Fibroblast of lung (primary cell): ENCODE data around the gene ZNF124. TPM values are rescaled to one million over a fixed set of nuclear protein-coding genes. Genes with fewer than 3 reads are reported as not detected.
"Not testable (repeated sequence)": the region's sequence is repeated elsewhere in the genome, so short reads cannot be mapped to it uniquely, and the experiment has no call there.

ENCODE experiments used
- DNase-seq, 2 donors: peaks; one replicate each; pipeline versions ENCODE4 v3.0.0 to v3.0.0-alpha.2; 2010; ENCODE audit warnings: low read depth in 2 of 2
- H2AFZ ChIP-seq: 2 replicates; pipeline ENCODE4 v1.5.1; 2012; ENCODE audit warnings: low read length, control low read depth, inconsistent platforms
- H3K27ac ChIP-seq: 2 replicates; pipeline ENCODE4 v1.5.1; 2011; ENCODE audit warnings: low read length, control low read depth; ENCODE audit not compliant: insufficient read depth
- H3K27me3 ChIP-seq: 2 replicates; pipeline ENCODE4 v1.5.1; 2011; ENCODE audit warnings: mild to moderate bottlenecking, low read length; ENCODE audit not compliant: control insufficient read depth, insufficient read depth
- H3K36me3 ChIP-seq: 2 replicates; pipeline ENCODE4 v1.5.1; 2011; ENCODE audit warnings: low read length; ENCODE audit not compliant: control insufficient read depth, insufficient read depth
- H3K4me1 ChIP-seq: 2 replicates; pipeline ENCODE4 v1.5.1; 2011; ENCODE audit warnings: low read length; ENCODE audit not compliant: control insufficient read depth, insufficient read depth; ENCODE audit errors: extremely low read depth
- H3K4me2 ChIP-seq: 2 replicates; pipeline ENCODE4 v1.5.1; 2011; ENCODE audit warnings: low read length, control low read depth; ENCODE audit not compliant: insufficient read depth; ENCODE audit errors: extremely low read depth
- H3K4me3 ChIP-seq, 4 experiments: fragments of 200-600 bp in 1 of 4; sonication (generic) in 1 of 4; replicated peaks in 1 of 4; 2 replicates each; pipeline ENCODE4 v1.5.1; 2011 to 2016; ENCODE audit warnings: low read length in 4 of 4, low read depth in 3 of 4, mild to moderate bottlenecking in 3 of 4, control low read depth in 2 of 4, inconsistent platforms in 1 of 4, mixed read lengths in 1 of 4; ENCODE audit not compliant: insufficient read depth in 1 of 4; ENCODE audit errors: control extremely low read depth in 1 of 4
- H3K79me2 ChIP-seq: 2 replicates; pipeline ENCODE4 v1.5.1; 2012; ENCODE audit warnings: mild to moderate bottlenecking, low read length, inconsistent platforms; ENCODE audit not compliant: control insufficient read depth, insufficient read depth
- H3K9ac ChIP-seq: 2 replicates; pipeline ENCODE4 v1.5.1; 2011; ENCODE audit warnings: mild to moderate bottlenecking, low read length, control low read depth; ENCODE audit not compliant: insufficient read depth
- H3K9me3 ChIP-seq: 2 replicates; pipeline ENCODE4 v1.5.1; 2012; ENCODE audit warnings: low read depth, low read length; ENCODE audit not compliant: control insufficient read depth, insufficient read depth
- H4K20me1 ChIP-seq: 2 replicates; pipeline ENCODE4 v1.5.1; 2011; ENCODE audit warnings: low read length; ENCODE audit not compliant: control insufficient read depth, insufficient read depth; ENCODE audit errors: extremely low read depth
- CTCF ChIP-seq, 2 donors: IDR thresholded peaks in 1 of 2; conservative IDR thresholded peaks in 1 of 2; 1 replicate in 1 of 2; 2 replicates in 1 of 2; pipeline ENCODE4 v1.5.1; 2011 to 2012; ENCODE audit warnings: low read length in 2 of 2, control low read depth in 1 of 2, inconsistent platforms in 1 of 2, low read depth in 1 of 2, mild to moderate bottlenecking in 1 of 2
- EZH2 ChIP-seq: IDR thresholded peaks from 2 replicates; pipeline ENCODE4 v1.5.1; 2012; ENCODE audit warnings: low read length, control low read depth, mild to moderate bottlenecking; ENCODE audit errors: missing control alignments
- polyA plus RNA-seq, 2 donors: library from polyadenylated mRNA; depleted of rRNA in 1 of 2; stranded (reverse) in 1 of 2; unstranded in 1 of 2; fragments of >200 nt; gene quantifications; 2 replicates each; pipeline ENCODE4 v1.2.1, GENCODE V29; 2011 to 2012; ENCODE audit warnings: missing spikeins in 1 of 2
- total RNA-seq: library from RNA; depleted of rRNA; stranded (reverse); fragments of >200 nt; gene quantifications from 2 replicates; pipeline ENCODE4 v1.2.1, GENCODE V29; 2014

ZNF124 gene
- total and polyA plus RNA-seq, 2 donors (not counting 1 experiment from before 2014, with no cell fraction given) = 2.9 to 25.6 TPM

- H3K27me3 ChIP-seq, H3K4me2 ChIP-seq, H3K27ac ChIP-seq, H4K20me1 ChIP-seq, H3K36me3 ChIP-seq, H3K79me2 ChIP-seq, H3K9me3 ChIP-seq, DNase-seq, H3K4me1 ChIP-seq, H3K9ac ChIP-seq, H3K4me3 ChIP-seq, H2AFZ ChIP-seq: not testable (repeated sequence)
Observed at GRCh38 chr1:247126166-247126565, 45.7 kb downstream of the ZNF124 start.

- no peaks in the 10 kb centered on the region for H3K27me3 ChIP-seq
- no peaks in the 10 kb centered on the region for H3K4me1 ChIP-seq
- no peaks in the 10 kb centered on the region for H3K9me3 ChIP-seq
- no peaks in the 10 kb centered on the region for H3K36me3 ChIP-seq
- no peaks in the 10 kb centered on the region for H4K20me1 ChIP-seq
- H3K79me2 ChIP-seq = no peaks in the 10 kb centered on the region
- H3K4me3 ChIP-seq = no peak overlapping the region
- no peak overlapping the region for H2AFZ ChIP-seq
- H3K9ac ChIP-seq = no peak overlapping the region
- no peak overlapping the region for H3K27ac ChIP-seq
- H3K4me2 ChIP-seq = no peak overlapping the region
- TF ChIP-seq CTCF (conservative IDR thresholded peaks at IDR 0.05 in 1 of 2, IDR thresholded peaks at IDR 0.05 in 1 of 2; ENCODE audit: low read depth in 1 of 2, low read length in 2 of 2) (no peak), EZH2 (no peak)
- no peak for DNase-seq
Observed at GRCh38 chr1:247121382-247121781, 50.4 kb downstream of the ZNF124 start.

- H3K4me1 ChIP-seq, H3K4me2 ChIP-seq, DNase-seq, H2AFZ ChIP-seq, H3K9ac ChIP-seq, H4K20me1 ChIP-seq, H3K9me3 ChIP-seq, H3K36me3 ChIP-seq, H3K4me3 ChIP-seq, H3K79me2 ChIP-seq, H3K27me3 ChIP-seq, H3K27ac ChIP-seq: not testable (repeated sequence)
Observed at GRCh38 chr1:247120408-247120668, 51.5 kb downstream of the ZNF124 start.

- H3K9me3 ChIP-seq = no peaks in the 10 kb centered on the region
- no peaks in the 10 kb centered on the region for H3K36me3 ChIP-seq
- TF ChIP-seq CTCF (conservative IDR thresholded peaks at IDR 0.05 in 1 of 2, IDR thresholded peaks at IDR 0.05 in 1 of 2; ENCODE audit: low read depth in 1 of 2, low read length in 2 of 2) (no peak), EZH2 (no peak)
- H4K20me1 ChIP-seq = no peaks in the 10 kb centered on the region
- no peaks in the 10 kb centered on the region for H3K27me3 ChIP-seq
- H3K4me3 ChIP-seq = no peak overlapping the region
- H2AFZ ChIP-seq = no peak overlapping the region
- H3K9ac ChIP-seq = no peak overlapping the region
- no peaks in the 10 kb centered on the region for H3K4me1 ChIP-seq
- DNase-seq = no peak
- H3K4me2 ChIP-seq = no peak overlapping the region
- H3K79me2 ChIP-seq = no peaks in the 10 kb centered on the region
- H3K27ac ChIP-seq = no peak overlapping the region
Observed at GRCh38 chr1:247119600-247120407, 52.0 kb downstream of the ZNF124 start.
